HG02981 (cell line): ENCODE measurements around the gene SGMS1.
"Not testable (repeated sequence)": the region's sequence is repeated elsewhere in the genome, so short reads cannot be mapped to it uniquely, and the experiment has no call there.

Experiments used
- ATAC-seq: cut with Tn5 transposase; IDR thresholded peaks from one replicate; pipeline ENCODE4 v1.9.1; 2021; ENCODE audit warnings: mild to moderate bottlenecking, moderate library complexity; ENCODE audit not compliant: unreplicated experiment

The SGMS1 gene

GRCh38 chr10:50512743-50513416 lies 110.9 kb downstream of the SGMS1 start:
- peak; percentile 33 for ATAC-seq

- no peak for ATAC-seq
Measured at GRCh38 chr10:50512214-50512595, 111.6 kb downstream of the SGMS1 start.

- ATAC-seq: peak; percentile 26
Measured at GRCh38 chr10:50511492-50512213, 112.1 kb downstream of the SGMS1 start.

GRCh38 chr10:50510517-50511473 lies 113.0 kb downstream of the SGMS1 start:
- ATAC-seq: no peak

DNA sequence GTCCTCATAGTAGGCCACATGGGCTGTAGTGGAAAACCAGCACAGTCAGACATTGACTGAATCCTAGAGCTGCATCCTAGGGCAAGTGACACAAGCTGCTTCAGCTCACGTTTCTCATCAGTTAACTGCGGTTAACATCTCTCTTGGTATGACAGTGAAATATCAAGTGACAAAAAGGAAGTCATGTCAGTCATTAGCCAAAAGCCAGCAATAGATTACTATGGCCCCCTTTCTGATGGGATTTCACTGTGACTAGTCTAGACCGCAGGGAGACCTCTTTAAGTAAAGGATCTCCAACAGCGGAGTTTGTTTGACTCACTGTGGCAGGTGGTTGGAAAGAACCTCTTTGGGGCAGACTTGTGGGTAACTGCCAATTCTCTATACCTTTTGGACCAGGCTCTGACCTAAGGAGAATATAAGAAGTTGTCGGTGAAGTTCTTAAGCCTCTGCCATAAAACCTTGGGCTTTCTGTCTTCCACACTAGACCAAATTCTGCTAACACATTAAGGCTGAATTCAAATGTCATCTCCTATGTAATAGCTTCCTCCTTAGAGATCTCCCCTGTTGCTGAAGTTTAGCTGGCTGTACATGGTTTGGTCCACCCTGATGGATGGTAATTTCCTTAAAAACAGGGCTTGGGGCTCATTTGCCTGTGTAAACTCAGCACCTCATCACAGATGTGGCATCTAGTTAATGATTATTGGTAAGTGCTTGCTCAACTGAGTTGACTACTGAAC lies 115.3 kb downstream of the SGMS1 start:
- ATAC-seq: peak; percentile 65

DNA sequence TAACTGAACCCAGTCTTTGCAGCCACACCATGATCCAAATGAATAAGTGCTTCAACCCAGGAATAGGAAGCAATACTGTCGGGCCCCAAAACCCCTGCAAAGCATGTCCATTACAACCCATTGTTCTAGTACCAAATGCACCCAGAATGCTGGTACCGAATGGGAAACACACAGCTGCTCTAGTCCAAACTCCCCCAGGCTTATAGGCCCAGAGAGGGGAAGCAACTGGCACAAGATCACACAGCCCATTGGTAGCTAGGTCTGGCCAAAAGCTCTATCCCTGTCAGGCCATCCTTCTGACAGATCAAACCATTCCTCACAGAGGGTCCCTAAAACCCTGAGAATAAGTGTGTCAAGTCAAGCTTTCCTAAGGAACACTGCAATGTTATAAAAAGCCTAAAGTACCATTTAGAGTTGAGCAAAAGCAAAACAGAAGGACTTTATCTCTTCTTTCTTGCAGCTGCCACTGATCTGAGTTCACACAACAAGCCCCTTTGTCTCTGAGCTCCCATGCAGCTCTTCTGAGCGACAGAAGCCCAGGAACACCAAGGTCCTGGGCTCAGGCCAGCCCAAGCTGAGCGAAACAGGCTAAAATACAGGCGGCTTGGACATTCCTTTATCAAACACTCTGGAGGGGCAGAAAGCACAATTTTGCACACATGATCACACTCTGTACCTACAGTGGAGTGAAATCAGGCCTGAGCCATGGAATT lies 116.7 kb downstream of the SGMS1 start:
- ATAC-seq: no peak

- ATAC-seq: no peak
Measured at GRCh38 chr10:50504389-50504788, 119.4 kb downstream of the SGMS1 start.

GRCh38 chr10:50503661-50504320 lies 120.0 kb downstream of the SGMS1 start:
- ATAC-seq: no peak

DNA sequence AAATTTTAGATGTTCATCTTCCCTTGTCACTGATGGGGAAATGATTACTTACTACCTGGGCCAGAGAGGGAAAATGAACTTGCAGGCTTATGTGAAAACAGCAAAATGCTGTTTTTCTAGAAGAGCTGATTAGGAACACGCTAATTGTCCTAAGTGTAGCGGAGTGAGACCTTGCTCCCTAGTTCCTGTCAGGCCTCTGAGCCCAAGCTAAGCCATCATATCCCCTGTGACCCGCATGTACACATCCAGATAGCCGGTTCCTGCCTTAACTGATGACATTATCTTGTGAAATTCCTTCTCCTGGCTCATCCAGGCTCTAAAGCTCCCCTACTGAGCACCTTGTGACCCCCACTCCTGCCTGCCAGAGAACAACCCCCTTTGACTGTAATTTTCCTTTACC lies 120.6 kb downstream of the SGMS1 start:
- ATAC-seq: not testable (repeated sequence)

DNA sequence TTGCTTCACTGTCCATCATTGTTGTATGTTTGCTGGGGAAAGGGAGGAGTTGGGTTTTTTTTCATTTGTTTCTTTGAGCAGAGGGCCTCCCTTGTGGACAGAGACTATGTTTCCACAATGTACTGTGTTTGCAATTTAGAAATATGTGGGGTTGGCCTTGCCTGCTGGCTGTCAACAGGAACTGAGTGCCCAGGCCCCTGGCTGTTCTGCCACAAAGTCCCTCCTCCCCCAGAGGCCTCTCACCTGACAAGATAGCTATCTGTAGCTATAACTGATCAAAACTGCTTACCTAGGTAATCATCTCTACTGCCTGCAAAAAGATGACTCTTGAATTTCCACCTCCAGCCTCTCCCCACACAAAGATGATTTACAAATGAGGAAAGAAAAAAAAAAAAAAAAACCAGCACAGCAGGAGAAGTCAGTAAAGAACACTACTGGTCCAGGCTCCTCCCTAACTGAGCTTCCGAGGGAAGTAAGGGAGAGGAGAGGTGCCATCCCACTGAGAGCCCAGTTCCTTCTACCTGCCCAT lies 121.8 kb downstream of the SGMS1 start:
- peak; percentile 39 for ATAC-seq

DNA sequence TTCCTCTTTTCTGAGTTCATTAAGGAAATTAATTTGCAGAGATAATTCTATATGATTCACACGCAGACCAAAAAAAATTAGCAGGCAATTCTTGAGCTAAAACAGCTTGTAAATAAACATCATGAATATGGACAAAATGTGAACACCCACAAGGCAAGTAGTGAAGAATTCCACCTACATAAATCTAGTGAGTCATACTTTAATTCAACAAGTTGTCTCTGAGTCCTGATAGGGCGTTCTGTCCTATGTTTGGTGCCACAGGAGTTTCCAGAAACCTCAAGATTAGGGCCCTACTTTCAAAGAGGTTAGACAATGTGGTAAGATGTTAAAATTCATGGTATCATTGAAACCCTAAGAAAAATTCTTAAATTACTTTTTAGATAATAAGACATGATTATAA lies 122.3 kb downstream of the SGMS1 start:
- ATAC-seq: no peak

GRCh38 chr10:50498465-50498864 lies 125.3 kb downstream of the SGMS1 start:
- ATAC-seq: peak; percentile 26

- ATAC-seq: peak; percentile 94
Measured at GRCh38 chr10:50497758-50498157, 126.0 kb downstream of the SGMS1 start.

DNA sequence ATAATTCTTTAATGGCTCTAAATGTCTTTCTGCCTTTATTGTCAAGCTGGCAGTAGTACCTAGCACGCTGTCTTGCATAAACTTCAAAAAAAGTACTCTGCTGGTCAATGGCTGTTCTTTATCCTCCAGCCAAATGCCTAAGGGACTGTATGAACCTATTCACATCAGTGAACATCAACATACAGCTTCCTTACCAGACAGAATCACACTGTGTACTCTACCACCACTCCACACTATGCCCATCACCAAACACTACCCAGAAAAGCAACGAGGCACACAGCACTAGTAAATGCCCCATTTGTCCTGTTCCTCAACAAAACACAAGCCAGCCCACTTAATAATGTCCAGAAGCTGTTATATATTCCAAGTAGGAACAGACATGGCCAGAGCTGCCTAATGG lies 127.5 kb downstream of the SGMS1 start:
- no peak for ATAC-seq

GRCh38 chr10:50490241-50490640 lies 133.5 kb downstream of the SGMS1 start:
- no peak for ATAC-seq

- ATAC-seq: not testable (repeated sequence)
Measured at GRCh38 chr10:50484550-50484949, 139.2 kb downstream of the SGMS1 start.

- ATAC-seq: no peak
Measured at GRCh38 chr10:50480054-50481007, 143.4 kb downstream of the SGMS1 start.
